Stimulated activated CD8-positive, alpha-beta memory T cell treated with anti-CD3 and anti-CD28 coated beads, Interleukin-7, amount 100 ng/mL, for 4 hours (primary cell): Measurements from ENCODE around the gene RAPGEF2.

ENCODE experiments used
- DNase-seq, 2 donors: peaks; one replicate each; pipeline ENCODE4 v3.0.0-alpha.2; 2020; ENCODE audit warnings: low read depth in 2 of 2

Gene RAPGEF2

DNA sequence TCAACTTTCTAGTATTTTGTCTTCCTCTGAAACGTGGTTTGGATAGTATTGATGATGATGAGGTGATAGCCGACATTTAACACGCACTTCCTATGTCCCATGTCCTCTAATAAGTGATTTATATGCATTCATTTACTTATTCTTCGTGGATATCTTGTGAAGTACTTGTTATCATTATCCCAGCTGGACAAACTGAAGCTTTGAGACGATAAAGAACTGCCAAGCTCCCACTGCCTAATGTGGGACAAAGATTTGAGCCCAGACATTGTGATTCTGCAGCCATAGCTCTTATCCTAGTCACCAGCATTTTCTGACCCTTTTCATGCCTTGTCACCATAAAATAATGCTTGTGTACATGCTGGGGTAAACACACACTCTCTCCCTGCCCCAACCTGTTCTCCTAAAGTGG, 92.5 kb downstream of the RAPGEF2 start:
- DNase-seq = no peak

- no peak for DNase-seq
Measured at GRCh38 chr4:159197260-159197884, 94.5 kb downstream of the RAPGEF2 start.

DNA sequence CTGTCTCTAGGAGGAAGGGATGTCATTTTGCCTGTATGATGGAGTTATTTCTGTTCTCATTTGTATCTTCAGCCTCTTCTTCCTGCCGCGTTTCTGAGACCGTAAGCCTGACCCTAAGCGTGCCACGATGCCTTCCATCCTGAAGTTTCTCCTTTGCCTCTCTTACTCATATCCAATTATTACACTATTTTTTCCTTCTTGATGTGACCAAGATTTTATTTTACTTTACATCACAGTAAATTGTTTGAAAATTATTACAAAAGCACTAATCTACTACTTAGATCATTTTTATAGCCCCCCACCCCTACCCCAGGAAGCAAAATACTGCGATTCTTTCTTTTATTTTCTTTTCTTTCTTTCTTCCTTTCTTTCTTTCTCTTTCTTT, 95.0 kb downstream of the RAPGEF2 start:
- DNase-seq = no peak

DNA sequence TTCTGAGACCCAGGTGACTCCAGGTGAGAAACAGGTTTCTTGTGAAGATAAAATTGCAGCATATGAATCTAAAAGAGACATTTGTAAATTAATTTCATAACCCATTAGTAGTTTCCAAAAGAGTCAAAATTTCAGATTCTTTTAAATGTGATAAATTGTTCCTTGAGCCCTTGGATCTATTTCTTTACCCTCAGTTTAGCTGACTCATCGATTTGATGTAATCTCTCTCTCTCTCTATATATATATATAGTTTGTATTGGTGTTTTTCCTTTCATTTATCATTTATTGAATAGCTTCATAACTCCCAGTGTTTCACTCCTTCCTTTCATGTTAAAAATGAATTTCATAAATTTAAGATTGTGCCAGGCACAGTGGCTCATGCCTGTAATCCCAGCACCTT, 96.9 kb downstream of the RAPGEF2 start:
- DNase-seq = no peak

DNA sequence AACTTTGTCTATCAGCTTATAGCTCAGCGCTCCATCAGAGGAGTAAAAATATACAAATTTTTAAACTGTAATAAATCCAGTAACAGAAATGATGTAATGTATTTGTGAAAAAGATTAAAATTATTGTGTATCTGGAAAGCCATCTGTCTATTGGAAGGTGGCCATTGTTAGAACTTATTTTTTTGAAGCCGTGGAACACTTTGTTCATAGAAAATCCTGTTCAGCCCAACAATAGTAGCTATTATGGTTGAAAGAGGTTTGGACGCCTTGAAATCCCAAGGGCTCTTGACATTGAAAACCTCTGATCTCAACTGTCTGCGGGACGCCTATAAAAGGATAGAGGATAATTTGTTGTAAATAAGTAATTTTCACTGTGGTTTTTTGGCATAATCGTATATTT, 98.3 kb downstream of the RAPGEF2 start:
- no peak for DNase-seq

DNA sequence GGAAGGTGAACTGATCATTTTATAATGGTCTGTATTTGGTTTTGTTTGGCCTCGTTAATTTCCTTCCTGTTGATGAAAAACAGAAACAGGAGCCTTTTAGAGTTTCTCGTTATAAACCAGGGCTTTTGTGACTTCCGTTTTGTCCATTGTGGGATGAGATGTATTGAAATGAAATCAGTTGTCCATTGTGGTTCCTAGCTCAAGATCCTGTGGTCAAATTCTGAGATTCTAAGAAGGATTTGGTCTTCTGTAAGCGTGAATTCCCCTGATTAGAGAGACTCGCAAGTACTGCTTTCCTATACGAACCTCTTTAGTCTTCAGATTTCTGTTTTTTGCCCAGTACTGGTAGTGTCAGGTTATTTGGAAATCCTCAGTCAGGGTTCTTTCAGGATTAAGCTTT, 101.7 kb downstream of the RAPGEF2 start:
- DNase-seq = no peak

GRCh38 chr4:159205466-159205865, 102.6 kb downstream of the RAPGEF2 start:
- DNase-seq = no peak

GRCh38 chr4:159206427-159206871, 103.6 kb downstream of the RAPGEF2 start:
- DNase-seq = peak in 1 of 2 donors; percentile 2

- DNase-seq = no peak
Measured at GRCh38 chr4:159209249-159209648, 106.4 kb downstream of the RAPGEF2 start.

DNA sequence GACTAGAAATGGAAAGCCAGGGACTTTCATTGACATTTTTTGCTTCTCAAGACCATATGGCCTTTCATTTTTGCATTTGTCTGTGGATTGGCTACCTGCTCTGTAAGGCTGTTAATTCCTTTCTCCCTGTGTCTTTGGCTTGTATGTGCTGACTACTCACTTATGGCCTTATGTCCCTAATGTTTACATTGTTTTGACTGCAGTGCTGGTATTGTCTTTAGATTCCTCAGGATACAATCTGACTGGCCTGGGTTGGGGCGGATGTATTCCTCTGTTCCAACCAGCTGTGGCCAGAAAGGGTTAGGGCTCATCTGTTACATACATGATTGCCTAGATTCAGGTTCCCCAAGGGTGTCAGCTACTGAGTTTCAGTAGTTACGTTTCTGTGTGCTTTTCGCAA, 108.1 kb downstream of the RAPGEF2 start:
- no peak for DNase-seq

GRCh38 chr4:159212675-159213293, 109.9 kb downstream of the RAPGEF2 start:
- DNase-seq = no peak

DNA sequence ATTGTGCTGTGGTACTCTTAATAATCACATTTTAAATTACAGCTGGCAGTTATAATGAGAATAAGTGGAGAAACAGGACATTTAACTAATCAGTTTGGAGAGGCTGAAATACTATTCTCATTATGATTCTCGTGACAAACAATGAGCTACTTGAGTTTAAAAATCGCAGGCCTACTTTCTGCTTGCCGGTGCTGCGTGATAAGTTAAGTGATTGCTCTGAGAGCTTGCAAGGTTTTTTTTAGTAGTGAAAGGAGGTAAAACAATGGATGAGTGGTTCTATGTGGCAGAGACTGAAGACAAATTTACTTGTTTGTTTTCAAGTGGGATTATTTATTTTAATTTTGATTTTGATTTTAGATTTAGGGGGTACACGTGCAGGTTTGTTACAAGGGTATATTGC, 114.0 kb downstream of the RAPGEF2 start:
- no peak for DNase-seq

DNA sequence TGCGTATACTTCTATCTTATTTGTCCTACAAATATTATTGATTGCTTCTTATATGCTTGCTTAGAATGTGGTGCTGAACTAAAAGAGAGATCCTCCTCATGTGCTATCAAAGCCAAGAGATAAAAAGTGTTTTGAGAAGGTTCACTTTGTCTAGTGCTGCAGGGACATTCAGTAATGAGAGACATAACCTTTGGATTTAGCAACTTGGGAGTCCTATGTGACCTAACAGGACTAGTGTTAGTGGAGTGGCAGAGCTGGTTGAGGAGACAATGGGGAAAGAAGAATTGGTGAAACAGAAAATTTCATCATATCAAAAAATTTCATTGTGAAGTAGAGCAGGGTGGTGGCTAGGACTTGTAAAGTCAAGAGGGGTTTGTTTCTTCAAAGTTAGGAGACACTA, 117.0 kb downstream of the RAPGEF2 start:
- no peak for DNase-seq

- DNase-seq = no peak
Measured at GRCh38 chr4:159220353-159220752, 117.5 kb downstream of the RAPGEF2 start.

DNA sequence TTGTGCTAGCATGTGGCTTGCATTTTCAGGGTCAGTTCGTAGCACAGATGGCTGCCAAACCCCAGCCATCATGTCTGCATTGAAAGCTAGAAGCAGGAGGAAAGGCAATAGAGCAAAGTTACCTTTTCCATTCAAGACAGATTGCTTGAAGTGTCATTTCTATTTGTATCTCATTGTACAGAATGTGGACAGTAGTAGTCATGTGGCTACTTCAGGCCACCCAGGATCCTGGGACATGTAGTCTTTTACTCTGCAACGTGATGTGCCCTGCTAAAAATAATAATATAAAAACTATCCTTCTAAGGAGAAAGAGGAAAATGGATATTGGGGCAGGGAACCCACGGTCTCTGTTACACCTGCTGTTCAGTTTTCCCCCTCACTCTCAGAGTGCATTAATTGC, 118.4 kb downstream of the RAPGEF2 start:
- DNase-seq = no peak

DNA sequence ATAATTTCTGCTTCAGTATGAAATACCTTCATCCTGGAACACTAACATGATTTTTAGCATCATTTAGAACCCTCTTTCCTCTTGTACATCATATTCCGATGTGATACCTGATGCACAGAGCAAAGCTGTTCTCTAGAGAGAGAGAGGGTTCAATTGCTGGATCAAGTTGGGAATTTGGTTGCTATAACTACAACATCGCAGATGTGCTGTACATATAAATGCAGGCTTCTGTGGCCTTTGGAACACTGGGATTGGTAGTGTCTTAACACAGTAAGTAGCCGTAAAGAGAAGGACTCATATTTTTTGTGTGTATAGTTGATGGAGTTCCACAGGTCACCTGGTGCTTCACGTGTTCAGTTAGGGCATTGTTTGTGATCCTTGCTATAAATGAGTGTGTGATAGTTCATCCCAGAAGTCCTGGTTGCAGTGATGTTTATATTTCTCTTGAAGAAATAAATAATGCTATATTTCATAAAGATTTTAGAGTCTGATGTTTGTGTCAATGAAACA, 119.2 kb downstream of the RAPGEF2 start:
- DNase-seq = no peak

DNA sequence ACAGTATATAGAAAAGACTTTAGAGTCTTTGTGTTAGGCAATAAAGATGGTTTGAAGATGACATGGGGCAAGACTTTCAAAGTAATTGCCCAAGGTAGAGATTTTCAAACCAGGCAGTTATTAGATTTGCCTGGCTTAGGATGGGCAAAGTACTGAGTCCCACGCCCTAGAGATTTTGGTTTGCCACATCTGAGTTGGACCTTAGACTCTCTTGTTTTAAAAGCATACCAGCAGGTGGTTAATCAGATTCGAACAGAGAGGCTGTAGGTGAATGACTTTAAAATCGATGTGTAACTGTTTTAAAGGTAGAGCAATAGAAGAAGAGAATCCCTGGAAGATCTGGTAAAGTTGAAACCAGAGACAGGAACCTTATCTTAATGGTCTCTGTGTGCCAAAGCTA, 121.5 kb downstream of the RAPGEF2 start:
- no peak for DNase-seq

GRCh38 chr4:159227378-159227777, 124.5 kb downstream of the RAPGEF2 start:
- DNase-seq = no peak

DNA sequence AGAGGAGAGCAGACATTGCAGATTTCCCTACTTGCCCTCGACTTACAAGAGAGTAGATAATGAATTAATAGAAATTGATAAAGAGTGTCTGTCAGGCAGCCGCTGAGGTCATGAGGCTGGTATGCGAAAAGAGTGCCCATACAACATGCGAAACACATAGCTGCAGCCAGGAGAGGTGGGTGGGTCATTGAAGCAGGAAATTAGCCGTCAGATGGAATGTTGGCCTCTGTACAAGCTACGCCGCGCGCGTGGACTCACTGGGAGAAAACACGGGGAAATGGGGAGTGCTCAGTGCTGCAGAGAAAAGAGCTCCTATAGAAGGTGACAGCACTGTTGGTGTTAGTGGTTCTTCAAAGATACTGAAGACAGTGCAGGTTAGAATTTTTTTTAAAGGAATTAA, 125.1 kb downstream of the RAPGEF2 start:
- no peak for DNase-seq

GRCh38 chr4:159229164-159229563, 126.3 kb downstream of the RAPGEF2 start:
- DNase-seq = no peak

DNA sequence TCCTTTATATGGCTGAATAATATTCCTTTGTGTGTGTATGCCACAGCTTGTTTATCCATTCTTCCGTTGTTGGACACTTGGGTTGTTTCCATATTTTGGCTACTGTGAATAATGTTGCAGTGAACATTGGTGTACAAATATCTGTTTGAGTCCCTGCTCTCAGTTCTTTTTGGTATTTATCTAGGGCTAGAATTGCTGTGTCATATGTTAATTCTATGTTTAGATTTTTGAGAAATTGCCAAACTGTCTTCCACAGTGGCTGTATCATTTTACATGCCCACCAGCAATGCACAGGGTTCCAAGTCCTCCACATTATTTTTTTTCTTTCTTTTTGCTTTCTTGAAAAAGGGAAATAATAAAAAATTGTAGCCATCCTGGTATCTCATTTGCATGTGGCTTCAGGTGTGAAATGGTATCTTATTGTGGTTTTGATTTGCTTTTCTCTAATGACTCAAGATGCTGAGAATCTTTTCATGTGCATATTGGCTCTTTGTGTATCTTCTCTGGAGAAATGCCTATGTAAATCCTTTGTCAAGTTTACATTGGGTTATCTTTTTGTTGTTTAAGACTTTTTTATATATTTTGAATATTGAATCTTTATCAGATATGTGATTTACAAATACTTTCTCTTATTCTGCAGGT, 129.7 kb downstream of the RAPGEF2 start:
- no peak for DNase-seq

DNA sequence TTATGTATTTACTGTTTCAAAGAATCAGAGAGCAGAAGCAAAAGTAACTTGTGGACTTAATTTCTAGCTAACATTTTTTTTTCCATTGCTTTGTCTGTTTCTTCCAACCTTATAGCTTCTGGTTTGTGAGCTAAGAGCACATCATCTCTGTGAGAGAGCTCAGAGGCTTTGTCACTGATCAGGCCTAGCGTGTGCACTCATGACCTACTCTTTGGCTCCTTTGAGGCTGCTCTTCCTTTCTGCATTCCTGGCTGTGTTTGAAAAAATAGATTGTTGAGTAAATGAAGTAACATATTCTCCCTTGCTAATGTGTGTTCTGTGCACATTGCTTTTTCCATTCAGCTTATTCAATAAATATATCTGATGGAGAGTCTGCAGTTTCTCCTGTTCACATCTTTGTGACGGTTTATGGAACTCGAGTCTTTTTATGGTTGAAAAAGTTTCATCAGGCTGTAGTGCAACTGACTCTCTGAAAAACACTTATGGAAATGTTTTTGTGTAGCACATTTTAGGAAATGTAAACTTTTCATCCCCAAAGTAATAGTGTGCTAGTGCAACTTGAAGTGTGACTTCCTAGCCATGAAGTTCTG, 133.0 kb downstream of the RAPGEF2 start:
- no peak for DNase-seq

DNA sequence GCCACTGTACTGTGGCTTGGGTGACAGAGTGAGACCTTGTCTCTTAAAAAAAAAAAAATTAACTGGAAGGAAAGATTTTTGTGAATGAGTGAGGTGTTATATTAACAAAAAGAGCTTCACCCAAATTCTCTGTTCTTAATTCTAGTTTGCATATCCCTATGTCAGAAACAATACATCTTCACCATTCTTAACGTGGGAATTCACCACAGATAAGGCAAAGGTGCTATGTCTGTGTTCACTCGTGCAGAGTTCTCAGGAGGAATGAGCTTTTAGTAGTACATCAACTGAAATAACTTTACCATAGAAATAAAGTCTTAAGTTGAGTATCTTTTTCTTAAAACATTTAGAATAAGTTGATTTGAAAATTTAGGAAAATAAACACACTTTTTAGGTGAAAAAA, 135.1 kb downstream of the RAPGEF2 start:
- no peak for DNase-seq
